ENCODE data around the gene ANKRD39.
"Not testable (repeated sequence)": the region's sequence is repeated elsewhere in the genome, so short reads cannot be mapped to it uniquely, and the experiment has no call there.

The ANKRD39 gene

DNA sequence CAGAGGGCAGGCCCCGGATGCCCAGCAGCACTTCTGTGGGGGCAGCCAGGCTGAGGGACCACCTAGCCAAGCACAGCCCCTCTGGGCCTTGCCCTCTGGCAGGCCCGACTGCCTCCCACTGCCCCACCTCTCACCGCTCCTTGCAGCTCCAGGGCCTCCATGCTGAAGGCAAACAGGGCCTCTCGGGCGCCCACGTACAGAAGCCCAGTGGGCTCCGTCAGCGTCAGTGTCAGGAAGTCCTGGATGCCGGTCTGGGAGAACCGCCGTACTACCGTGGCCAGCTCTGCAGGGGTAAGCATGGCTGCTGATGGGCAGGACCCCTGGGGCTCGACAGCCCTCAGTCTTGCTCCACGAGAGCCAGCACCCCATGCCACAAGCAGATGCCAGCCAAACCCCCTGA lies 8.3 kb upstream of the ANKRD39 start:
- no peak overlapping the region; the same call in 1 of the 2 replicates for H3K4me3 ChIP-seq (ENCODE audit: low read depth, low read length)
- TF ChIP-seq, protein P1, sequence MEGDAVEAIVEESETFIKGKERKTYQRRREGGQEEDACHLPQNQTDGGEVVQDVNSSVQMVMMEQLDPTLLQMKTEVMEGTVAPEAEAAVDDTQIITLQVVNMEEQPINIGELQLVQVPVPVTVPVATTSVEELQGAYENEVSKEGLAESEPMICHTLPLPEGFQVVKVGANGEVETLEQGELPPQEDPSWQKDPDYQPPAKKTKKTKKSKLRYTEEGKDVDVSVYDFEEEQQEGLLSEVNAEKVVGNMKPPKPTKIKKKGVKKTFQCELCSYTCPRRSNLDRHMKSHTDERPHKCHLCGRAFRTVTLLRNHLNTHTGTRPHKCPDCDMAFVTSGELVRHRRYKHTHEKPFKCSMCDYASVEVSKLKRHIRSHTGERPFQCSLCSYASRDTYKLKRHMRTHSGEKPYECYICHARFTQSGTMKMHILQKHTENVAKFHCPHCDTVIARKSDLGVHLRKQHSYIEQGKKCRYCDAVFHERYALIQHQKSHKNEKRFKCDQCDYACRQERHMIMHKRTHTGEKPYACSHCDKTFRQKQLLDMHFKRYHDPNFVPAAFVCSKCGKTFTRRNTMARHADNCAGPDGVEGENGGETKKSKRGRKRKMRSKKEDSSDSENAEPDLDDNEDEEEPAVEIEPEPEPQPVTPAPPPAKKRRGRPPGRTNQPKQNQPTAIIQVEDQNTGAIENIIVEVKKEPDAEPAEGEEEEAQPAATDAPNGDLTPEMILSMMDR (IDR thresholded peaks at IDR 0.05; ENCODE audit: insufficient read depth, low read length, missing control alignments): no peak
- ChIA-PET POLR2A (no interaction called here), CTCF (interaction anchor here (2.2 to 4.3 kb wide), 2 partner anchors 8 to 85 kb away, joined by 8 to 50 read pairs; partner anchors contain the start of gene ANKRD39)
- DNase-seq (ENCODE audit: low read depth, low spot score): no peak

DNA sequence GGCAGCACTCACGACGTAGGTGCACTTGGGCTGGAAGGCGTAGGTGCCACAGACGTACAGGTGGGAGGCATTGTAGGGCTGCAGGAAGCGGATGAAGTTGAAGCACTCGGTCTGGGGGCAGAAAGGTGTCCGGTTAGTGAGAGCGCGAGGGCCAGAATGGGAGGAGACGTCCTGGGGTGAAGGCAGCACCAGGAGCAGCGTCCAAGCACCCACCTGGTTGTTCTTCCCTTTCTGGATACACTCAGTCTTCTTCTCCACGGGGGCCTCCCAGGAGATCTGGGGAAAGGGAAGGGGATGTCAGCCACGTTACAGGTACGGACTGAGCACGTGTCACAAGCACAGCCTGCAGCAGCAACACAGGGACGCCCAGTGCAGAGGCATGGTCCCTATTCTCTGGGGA lies 7.8 kb upstream of the ANKRD39 start:
- no peak overlapping the region for H3K4me3 ChIP-seq (ENCODE audit: low read depth, low read length)
- ChIA-PET POLR2A (no interaction called here), CTCF (interaction anchor here (4.3 to 10.4 kb wide), 2 partner anchors 8 to 88 kb away, joined by 50 to 153 read pairs; partner anchors contain the start of gene ANKRD39)
- no peak for DNase-seq (ENCODE audit: low read depth, low spot score)
- TF ChIP-seq, protein P1 (IDR thresholded peaks at IDR 0.05; ENCODE audit: insufficient read depth, low read length, missing control alignments): no peak

DNA sequence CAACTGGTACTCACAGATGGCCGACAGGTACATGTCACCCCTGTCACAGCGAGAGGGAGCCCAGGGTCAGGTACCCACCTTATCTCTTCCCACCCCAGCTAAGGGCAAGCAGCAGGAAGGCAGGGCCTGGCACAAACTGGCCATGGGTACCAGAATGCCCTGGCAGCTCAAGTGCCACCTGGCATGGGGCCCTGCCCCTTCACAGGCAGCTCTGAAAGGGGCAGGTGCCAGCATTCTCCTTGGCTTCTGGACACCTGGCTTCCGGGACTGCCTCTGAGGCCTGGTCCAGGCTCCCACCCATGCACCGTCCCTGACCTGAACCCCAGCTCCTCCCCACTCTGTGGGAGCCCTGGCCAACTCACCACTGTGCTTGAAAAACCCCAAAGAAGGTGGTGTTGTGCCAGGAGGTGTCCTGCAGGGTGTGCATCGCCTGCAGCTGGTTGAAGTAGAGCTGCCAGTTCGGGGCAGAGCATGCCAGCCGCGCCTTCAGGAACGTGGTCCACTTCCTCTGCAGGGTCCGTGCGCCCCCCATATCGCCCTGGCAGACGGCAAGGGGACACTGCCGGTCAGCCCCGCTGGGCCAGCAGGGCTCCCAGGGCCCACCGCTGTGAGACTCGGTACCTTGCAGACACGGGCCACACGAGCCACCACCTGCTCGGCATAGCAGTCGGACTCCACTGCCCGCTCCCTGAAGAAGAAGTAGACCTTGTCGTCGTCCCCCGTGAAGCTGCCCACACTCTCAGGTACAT lies 6.7 kb upstream of the ANKRD39 start:
- ChIA-PET CTCF (interaction anchor here (1.0 to 10.4 kb wide), 2 partner anchors 89 to 97 kb away, joined by 3 to 153 read pairs; no protein-coding TSS in a partner anchor), POLR2A (no interaction called here)
- no peak for DNase-seq (ENCODE audit: low read depth, low spot score)
- H3K4me3 ChIP-seq (ENCODE audit: low read depth, low read length): no peak overlapping the region
- TF ChIP-seq, protein P1 (IDR thresholded peaks at IDR 0.05; ENCODE audit: insufficient read depth, low read length, missing control alignments): no peak

DNA sequence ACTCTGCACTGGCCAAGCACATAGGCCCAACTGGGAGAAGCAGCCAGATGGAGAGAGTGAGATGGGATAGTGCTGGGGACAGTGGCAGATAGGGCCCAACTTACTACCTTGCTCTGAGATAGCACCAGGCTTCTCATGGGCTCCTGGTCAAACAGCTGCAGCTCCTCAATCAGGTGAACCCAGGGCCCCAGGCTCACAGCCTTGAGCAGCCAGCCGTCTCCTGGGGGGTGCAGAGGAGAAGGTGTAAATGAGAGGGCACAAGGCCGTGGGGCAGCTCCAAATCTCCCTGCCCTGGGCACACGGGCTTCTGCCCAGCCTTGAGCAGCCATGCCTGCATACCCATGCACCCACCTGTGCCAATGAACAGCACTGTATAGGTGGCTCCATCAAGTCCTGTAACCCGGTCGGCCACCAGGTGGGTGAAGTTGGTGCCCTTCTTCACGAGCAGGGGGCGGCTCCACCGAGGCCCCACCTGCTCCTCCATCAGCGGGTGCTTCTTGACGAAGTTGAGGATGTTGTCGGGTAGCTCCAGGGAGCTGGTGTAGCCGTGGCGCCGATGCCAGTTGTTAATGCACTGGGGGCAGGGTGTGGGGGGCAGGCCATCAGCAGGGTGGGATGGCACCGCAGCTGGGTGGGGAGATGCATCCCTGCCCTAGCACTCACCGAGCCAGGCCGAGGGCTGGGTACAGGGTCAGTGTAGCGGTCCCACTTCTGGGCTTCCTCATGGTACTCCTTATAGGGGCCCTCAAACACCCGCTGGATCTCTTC lies 5.9 kb upstream of the ANKRD39 start:
- TF ChIP-seq, protein P1 (IDR thresholded peaks at IDR 0.05; ENCODE audit: insufficient read depth, low read length, missing control alignments): no peak
- ChIA-PET POLR2A (no interaction called here), CTCF (interaction anchor here (1.0 to 10.4 kb wide), 2 partner anchors 90 to 97 kb away, joined by 3 to 153 read pairs; no protein-coding TSS in a partner anchor)
- no peak overlapping the region for H3K4me3 ChIP-seq (ENCODE audit: low read depth, low read length)
- DNase-seq (ENCODE audit: low read depth, low spot score): no peak

DNA sequence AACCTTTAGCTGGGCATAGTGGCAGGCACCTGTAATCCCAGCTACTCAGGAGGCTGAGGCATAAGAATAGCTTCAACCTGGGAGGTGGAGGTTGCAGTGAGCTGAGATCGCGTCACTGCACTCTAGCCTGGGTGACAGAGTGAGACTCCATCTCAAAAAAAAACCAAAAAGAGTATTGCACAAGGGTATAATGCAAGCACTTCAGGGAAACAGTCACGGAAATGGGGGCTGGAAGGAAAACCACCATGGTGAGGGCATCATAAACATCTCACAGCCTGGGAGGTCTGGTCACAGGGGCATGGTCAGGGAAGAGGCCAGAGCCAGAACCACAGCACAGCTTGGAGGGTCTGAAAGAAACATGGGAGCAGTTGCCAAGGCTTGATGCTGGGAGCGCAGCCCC lies 5.2 kb upstream of the ANKRD39 start:
- DNase-seq (ENCODE audit: low read depth, low spot score); H3K4me3 ChIP-seq (ENCODE audit: low read depth, low read length); POLR2A ChIA-PET: not testable (repeated sequence)
- CTCF ChIA-PET: interaction anchor here (10.4 kb wide), 1 partner anchor 90 kb away, joined by 153 read pairs; no protein-coding TSS in a partner anchor

DNA sequence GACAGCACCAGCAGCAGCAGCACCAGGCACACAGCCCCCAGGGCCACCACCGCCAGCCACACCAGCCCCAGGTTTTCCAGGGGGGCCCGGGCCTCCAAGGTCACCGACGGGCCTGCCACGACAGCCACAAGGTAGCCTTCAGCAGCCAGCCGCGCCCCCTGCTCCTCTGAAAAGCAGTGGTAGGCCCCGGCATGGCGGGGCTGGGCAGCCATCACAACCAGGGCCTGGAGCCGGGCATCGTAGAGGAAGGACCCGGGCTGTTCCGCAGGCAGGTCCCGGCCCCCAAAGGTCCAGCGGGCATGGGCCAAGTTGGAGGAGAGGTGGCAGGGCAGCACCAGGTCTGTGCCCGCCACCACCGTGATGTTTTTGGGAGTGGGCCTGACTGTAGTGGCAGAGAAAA lies 3.3 kb upstream of the ANKRD39 start:
- TF ChIP-seq, protein P1 (IDR thresholded peaks at IDR 0.05; ENCODE audit: insufficient read depth, low read length, missing control alignments): no peak
- CTCF ChIA-PET: interaction anchor here (10.4 kb wide), 1 partner anchor 92 kb away, joined by 153 read pairs; no protein-coding TSS in a partner anchor
- no peak overlapping the region for H3K4me3 ChIP-seq (ENCODE audit: low read depth, low read length)
- DNase-seq (ENCODE audit: low read depth, low spot score): no peak
- POLR2A ChIA-PET: no interaction called here
